SU-DHL-6 (cell line): ENCODE data around the gene USP17L5.
"Not testable (repeated sequence)": the region's sequence is repeated elsewhere in the genome, so short reads cannot be mapped to it uniquely, and the experiment has no call there.

Source experiments
- EZH2phosphoT487 ChIP-seq: fragments of 200-600 bp; sonication (generic), shearing (Covaris generic); conservative IDR thresholded peaks from 2 replicates; pipeline ENCODE4 v1.6.1; 2018; ENCODE audit warnings: mild to moderate bottlenecking, antibody characterized with exemption, low read length, moderate library complexity, mixed read lengths
- TF ChIP-seq, protein P1 (sequence below): fragments of 200-600 bp; sonication (generic); IDR thresholded peaks from one replicate; pipeline ENCODE4 v1.5.1; 2017; ENCODE audit warnings: antibody characterized with exemption, mild to moderate bottlenecking, low read length, moderate library complexity; ENCODE audit not compliant: insufficient read depth, poor library complexity, severe bottlenecking

DNA sequence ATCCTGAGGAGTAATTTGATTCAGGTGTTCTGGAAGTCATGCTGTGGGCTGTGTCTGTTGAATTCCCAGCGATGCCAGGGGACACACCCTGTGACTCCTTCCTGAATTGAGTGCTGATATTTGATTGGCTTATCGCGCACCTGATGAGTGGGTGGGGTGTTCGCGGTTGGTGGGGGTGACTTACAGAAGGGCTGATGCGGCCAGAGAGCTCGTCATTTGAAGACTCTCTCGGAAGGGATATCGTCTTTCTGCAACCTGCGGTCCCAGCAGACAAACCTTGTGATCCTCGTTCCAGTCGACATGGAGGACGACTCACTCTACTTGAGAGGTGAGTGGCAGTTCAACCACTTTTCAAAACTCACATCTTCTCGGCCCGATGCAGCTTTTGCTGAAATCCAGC lies 4.8 kb upstream of the USP17L5 start, which contains the start of gene USP17L26:
- TF ChIP-seq, protein P1, sequence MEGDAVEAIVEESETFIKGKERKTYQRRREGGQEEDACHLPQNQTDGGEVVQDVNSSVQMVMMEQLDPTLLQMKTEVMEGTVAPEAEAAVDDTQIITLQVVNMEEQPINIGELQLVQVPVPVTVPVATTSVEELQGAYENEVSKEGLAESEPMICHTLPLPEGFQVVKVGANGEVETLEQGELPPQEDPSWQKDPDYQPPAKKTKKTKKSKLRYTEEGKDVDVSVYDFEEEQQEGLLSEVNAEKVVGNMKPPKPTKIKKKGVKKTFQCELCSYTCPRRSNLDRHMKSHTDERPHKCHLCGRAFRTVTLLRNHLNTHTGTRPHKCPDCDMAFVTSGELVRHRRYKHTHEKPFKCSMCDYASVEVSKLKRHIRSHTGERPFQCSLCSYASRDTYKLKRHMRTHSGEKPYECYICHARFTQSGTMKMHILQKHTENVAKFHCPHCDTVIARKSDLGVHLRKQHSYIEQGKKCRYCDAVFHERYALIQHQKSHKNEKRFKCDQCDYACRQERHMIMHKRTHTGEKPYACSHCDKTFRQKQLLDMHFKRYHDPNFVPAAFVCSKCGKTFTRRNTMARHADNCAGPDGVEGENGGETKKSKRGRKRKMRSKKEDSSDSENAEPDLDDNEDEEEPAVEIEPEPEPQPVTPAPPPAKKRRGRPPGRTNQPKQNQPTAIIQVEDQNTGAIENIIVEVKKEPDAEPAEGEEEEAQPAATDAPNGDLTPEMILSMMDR, result not testable (repeated sequence)
- TF ChIP-seq EZH2phosphoT487, result not testable (repeated sequence)
